ENCODE measurements around the gene FEN1. TPM values are rescaled to one million over a fixed set of nuclear protein-coding genes. Genes with fewer than 3 reads are reported as not detected.

Gene FEN1
- total and polyA plus RNA-seq, 2 of the 13 experiments (the other 11 are each of a cell fraction or from before 2014, with no cell fraction given): 12.4 to 102 TPM

- TF ChIP-seq HBP1 (CRISPR knock-in tag; IDR thresholded peaks at IDR 0.05; ENCODE audit: low read depth): peak; percentile 53; the same call in 1 of the 2 replicates
- no peak for TF ChIP-seq MATR3 (CRISPR knock-in tag; IDR thresholded peaks at IDR 0.05)
- TF ChIP-seq MXD1 (CRISPR knock-in tag; IDR thresholded peaks at IDR 0.05): no peak
- no peak for TF ChIP-seq FOXP1 (IDR thresholded peaks at IDR 0.05)
- TF ChIP-seq FOXP1 (CRISPR knock-in tag; IDR thresholded peaks at IDR 0.05): 0 out of 2 replicates have a peak, but pooled peaks have one; percentile 28
- no peak for TF ChIP-seq ZNF251 (CRISPR knock-in tag; IDR thresholded peaks at IDR 0.05)
- no peak for TF ChIP-seq ZNF256 (CRISPR knock-in tag; conservative IDR thresholded peaks at IDR 0.05)
- TF ChIP-seq CHD4 (IDR thresholded peaks at IDR 0.05; ENCODE audit: borderline replicate concordance, low read length): no peak
- no peak for TF ChIP-seq ZNF225 (CRISPR knock-in tag; IDR thresholded peaks at IDR 0.05)
- TF ChIP-seq JUND (CRISPR knock-in tag; IDR thresholded peaks at IDR 0.05): peak; percentile 59
- peak; percentile 58 for TF ChIP-seq SRSF1 (optimal IDR thresholded peaks at IDR 0.05; ENCODE audit: low read depth, low read length)
- no peak for TF ChIP-seq RFXAP (CRISPR knock-in tag; IDR thresholded peaks at IDR 0.05; ENCODE audit: borderline replicate concordance)
- TF ChIP-seq KDM4B (CRISPR knock-in tag; IDR thresholded peaks at IDR 0.05): peak; percentile 43; the same call in 1 of the 2 replicates
- TF ChIP-seq ZXDC (CRISPR knock-in tag; IDR thresholded peaks at IDR 0.05): no peak
- TF ChIP-seq TCF7L2 (IDR thresholded peaks at IDR 0.05; ENCODE audit: low read depth, low read length): no peak
- no peak for TF ChIP-seq CENPBD1 (CRISPR knock-in tag; IDR thresholded peaks at IDR 0.05; ENCODE audit: borderline replicate concordance, low read depth)
- TF ChIP-seq TARDBP (CRISPR knock-in tag; IDR thresholded peaks at IDR 0.05): no peak
- no peak for TF ChIP-seq GRHL1 (CRISPR knock-in tag; conservative IDR thresholded peaks at IDR 0.05)
- 0 out of 2 replicates have a peak, but pooled peaks have one; percentile 49 for TF ChIP-seq HHEX (CRISPR knock-in tag; IDR thresholded peaks at IDR 0.05)
- TF ChIP-seq POLR2AphosphoS2 (IDR thresholded peaks at IDR 0.05; ENCODE audit: low read depth, low read length): no peak
- TF ChIP-seq ZBTB7A (CRISPR knock-in tag; IDR thresholded peaks at IDR 0.05): peak; percentile 70; the same call in 1 of the 2 replicates
- TF ChIP-seq TP53 (CRISPR knock-in tag; conservative IDR thresholded peaks at IDR 0.05): no peak
- TF ChIP-seq TGIF2 (CRISPR knock-in tag; IDR thresholded peaks at IDR 0.05): no peak
- no peak for TF ChIP-seq TMF1 (CRISPR knock-in tag; IDR thresholded peaks at IDR 0.05; ENCODE audit: low read depth)
- TF ChIP-seq ZNF720 (CRISPR knock-in tag; IDR thresholded peaks at IDR 0.05): no peak
- no peak for TF ChIP-seq ZNF292 (CRISPR knock-in tag; IDR thresholded peaks at IDR 0.05; ENCODE audit: borderline replicate concordance, low read depth)
Observed at GRCh38 chr11:61769169-61769920, 23.4 kb upstream of the FEN1 start (continued).
